Eye (tissue), 1 donor: ENCODE results near the gene AFF3.

ENCODE experiments used
- DNase-seq: peaks from one replicate; pipeline ENCODE4 v3.0.0-alpha.2; 2015

AFF3 gene

GRCh38 chr2:99618579-99619097, 523.8 kb downstream of the AFF3 start:
- no peak for DNase-seq

DNA sequence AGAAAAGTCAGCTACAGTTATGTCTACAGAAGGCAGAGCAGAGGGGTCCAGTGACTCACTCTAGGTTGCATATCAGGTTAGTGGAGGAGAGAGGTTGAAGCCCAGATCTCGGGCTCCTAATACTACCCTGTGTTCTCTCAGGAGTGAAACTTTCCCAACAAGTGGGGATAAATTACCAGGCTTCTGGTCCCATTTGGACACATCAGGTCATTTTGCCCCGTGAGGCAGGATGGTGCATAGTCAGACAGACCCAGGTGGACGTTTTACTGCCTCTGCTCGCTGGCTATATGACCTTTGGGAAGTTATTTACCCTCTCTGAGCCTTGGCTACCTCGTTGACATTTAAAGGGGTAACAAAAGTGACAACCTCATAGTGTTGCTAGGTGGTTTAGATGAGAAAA, 524.6 kb downstream of the AFF3 start:
- DNase-seq: no peak

DNA sequence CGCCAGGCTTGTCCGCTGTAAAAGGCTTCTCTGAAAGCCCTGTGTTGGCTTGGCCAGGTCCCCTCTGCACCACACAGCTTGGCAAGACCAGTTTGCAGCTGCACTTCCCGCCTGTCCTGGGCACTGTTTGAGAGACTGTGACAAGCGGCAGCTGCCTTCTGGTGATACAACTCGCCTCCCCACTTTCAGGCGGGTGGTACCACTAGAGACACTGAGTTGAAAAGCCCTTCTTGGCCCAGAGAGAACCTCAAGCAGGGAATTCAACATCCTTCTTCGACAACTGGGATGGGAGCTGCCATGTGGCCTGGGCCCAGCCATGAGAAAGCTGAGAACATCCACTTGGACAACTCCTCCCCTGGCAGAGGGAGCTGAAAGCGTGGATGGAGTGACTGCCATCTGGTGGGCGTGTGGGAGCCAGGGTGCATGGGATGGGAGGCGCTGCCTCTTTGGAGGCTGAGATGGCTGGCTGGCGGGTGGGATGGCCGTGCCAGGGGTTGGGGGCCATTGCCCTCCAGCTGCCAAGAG, 527.1 kb downstream of the AFF3 start:
- DNase-seq: no peak

DNA sequence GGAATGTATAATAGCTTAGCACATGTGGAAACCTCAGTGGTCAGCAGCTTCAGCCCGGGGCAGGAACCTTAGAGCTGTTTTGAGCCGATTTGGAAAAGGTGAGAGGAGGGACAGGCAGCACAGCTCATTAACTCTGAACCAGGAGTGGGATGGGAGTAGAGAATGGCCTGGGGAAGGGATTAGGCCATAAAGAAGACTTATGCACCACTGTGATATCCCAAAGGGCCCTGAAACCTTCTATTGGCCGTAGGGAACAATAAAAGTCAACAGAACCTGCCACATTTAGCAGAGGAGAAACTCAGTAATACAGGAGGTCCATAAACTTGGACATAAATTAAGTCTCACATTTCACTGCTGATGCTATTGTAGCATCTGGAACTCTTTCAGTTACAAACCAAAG, 528.4 kb downstream of the AFF3 start:
- no peak for DNase-seq

GRCh38 chr2:99611786-99612185, 530.6 kb downstream of the AFF3 start:
- no peak for DNase-seq

GRCh38 chr2:99611034-99611433, 531.4 kb downstream of the AFF3 start:
- no peak for DNase-seq

- DNase-seq: no peak
Observed at GRCh38 chr2:99609851-99610381, 532.5 kb downstream of the AFF3 start.

DNA sequence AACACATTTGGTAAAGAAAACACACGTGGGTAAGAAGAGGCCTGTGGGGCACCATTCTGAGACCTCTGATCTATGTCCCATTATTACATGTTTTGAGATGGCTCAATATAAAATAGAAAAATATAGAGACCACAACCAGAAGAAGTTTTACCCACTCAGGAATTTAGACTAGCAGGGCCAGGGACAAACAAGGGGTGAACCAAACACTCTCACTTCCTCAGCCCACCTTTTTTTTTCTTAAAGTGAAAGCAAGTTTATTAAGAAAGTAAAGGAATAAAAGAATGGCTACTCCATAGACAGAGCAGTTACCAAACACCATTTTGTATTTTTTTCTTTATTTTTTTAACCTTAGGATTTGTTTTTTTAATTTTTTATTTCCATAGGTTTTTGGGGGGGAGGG, 533.5 kb downstream of the AFF3 start:
- DNase-seq: no peak

- peak; percentile 43 for DNase-seq
Observed at GRCh38 chr2:99607861-99608491, 534.4 kb downstream of the AFF3 start.

- DNase-seq: peak; percentile 39
Observed at GRCh38 chr2:99607454-99607853, 534.9 kb downstream of the AFF3 start.

DNA sequence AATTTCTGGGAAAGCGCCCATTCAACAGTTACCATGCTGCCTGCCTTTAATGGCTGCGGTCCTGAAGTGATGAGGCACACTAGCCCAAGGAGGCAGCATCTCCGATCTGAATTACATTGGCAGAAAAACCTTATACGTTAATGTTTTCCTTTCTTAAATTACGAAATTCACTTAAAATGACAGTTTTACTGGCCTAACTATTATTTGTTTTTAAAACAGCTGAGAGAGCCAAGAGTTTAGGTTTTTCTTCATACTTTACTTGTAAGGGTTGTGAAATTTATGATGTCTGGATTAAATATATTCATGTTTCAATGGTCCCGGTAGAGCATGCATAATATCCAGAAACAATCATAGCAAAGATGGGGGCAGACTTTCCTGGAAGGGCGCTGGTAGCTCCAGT, 537.4 kb downstream of the AFF3 start:
- peak; percentile 50 for DNase-seq

DNA sequence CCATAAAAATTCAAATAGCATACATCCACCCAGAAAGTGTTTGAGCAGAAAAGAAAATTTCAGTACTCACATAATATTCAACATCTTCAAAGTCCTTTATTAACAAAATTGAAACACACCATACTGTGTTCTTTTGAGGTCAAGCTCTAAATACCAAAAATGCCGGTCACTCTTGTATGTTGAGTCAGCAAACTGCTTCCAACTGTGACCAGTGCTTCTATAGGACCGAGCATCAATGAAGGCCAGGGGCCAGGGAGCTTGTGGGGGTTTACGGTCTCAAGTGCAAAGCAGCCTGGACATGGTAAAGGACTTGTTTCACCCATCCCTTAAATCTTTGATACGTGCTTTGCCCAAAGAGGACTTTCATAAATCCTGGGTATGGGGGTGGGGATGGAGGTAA, 539.9 kb downstream of the AFF3 start:
- DNase-seq: no peak

- DNase-seq: peak; percentile 34
Observed at GRCh38 chr2:99600981-99601651, 541.3 kb downstream of the AFF3 start.

DNA sequence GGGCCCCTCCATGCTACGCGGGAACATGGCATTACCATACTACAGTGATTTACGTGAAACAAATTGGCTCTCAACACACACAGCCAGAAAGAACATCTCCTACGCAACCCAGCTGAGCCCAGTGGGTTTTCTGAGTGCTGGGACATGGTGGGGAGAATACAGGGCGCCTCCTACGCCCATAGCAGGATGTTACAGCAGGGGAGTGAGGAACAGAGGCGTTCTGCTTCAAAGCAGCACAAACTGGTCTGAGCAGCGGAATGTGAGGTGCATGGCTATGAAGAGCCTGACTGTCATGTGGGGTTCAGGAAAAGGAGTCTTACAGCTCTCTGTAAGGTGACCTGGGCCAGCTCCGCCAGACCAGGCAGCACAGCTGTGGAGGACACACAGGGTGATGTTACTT, 543.9 kb downstream of the AFF3 start:
- no peak for DNase-seq

- no peak for DNase-seq
Observed at GRCh38 chr2:99597616-99598015, 544.8 kb downstream of the AFF3 start.

DNA sequence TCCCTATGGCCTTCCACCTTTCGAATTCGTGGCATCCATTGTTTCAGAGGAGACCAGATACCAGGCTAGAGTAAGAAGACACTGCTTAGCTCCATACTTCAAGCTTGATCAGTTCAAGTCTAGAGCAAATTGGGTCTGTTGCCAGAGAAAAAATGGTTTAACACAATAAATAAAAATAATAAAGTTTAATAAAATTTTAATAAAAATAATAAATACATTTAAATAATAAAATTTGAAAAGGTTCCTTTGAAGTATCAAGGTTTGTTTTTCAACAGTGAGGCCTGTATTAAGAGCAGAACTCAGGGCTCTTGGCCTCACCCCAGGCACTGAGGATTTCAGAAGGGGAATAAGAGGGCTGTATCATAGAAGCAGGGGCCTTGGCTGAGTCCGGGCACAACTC, 547.0 kb downstream of the AFF3 start:
- DNase-seq: no peak

GRCh38 chr2:99593692-99594427, 548.5 kb downstream of the AFF3 start:
- peak; percentile 29 for DNase-seq

- no peak for DNase-seq
Observed at GRCh38 chr2:99576775-99577174, 565.6 kb downstream of the AFF3 start.

DNA sequence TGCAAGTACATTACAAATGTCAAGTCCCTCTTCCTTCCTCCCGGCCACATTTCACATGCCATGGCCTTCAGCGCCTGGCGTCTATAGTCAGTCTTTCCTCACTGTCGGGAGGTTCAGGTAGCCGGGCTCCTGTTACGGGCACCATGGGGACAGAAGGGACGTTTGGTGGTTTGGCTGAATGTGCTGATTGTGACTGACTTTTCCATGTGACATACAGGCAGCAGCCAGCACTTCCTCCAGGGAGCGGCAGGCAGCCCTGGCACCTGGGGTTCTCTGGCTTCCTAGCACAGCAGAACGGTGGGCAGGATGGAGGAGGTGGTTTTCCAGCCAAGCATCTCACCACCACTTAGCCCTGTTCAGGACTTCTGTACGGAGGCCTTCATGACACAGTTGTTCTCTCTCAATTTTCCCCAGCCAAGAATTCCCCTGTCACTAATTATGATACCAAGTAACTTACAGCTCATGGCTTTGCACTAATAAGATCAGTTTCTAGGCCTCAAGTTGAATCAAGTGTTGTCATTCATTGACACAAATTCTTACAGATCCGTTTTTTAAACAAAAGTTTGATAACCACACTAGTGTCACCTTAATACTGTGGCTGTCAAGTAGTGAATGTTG, 568.6 kb downstream of the AFF3 start:
- DNase-seq: no peak

GRCh38 chr2:99572373-99573164, 569.8 kb downstream of the AFF3 start:
- DNase-seq: no peak

DNA sequence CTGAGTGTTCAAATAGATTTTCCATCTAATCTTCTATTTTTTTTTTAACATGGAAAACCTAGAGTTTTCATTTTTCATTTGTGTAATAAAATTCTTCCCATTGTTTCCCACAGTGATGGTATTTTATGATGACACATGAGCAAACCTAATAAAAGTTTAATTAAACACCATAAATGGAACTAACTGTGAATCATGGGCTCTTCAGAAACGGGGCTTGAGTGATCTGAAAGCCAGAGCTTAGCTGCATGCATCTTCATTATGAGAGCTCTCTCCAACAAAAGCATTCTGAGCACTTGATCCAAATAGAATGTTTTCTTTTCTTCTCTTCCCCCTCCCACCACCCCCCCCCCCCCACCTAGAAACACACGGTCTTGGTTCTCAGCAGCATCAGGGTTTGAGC, 570.4 kb downstream of the AFF3 start:
- no peak for DNase-seq

- DNase-seq: no peak
Observed at GRCh38 chr2:99571533-99571932, 570.9 kb downstream of the AFF3 start.
